Brain microvascular endothelial cell (primary cell): ENCODE data around the gene HRH3.

Experiments
- DNase-seq: peaks from one replicate; pipeline ENCODE4 v3.0.0-alpha.2; 2020
- H3K27ac ChIP-seq: fragments of 250-450 bp; sonication (Bioruptor Pico); 2 replicates; pipeline ENCODE4 v1.5.1; 2020; ENCODE audit warnings: mild to moderate bottlenecking, moderate library complexity
- H3K27me3 ChIP-seq: fragments of 250-450 bp; sonication (Bioruptor Pico); replicated peaks from 2 replicates; pipeline ENCODE4 v1.5.1; 2020; ENCODE audit warnings: mild to moderate bottlenecking
- H3K36me3 ChIP-seq: fragments of 250-450 bp; sonication (Bioruptor Pico); replicated peaks from 2 replicates; pipeline ENCODE4 v1.5.1; 2020; ENCODE audit warnings: mild to moderate bottlenecking
- H3K4me3 ChIP-seq: 2 replicates; pipeline ENCODE4 v1.5.1; 2011; ENCODE audit warnings: low read depth, mild to moderate bottlenecking, control low read depth, low read length, moderate library complexity
- in situ Hi-C: cut with HindIII; loops from 2 replicates; pipeline ENCODE4 v1.10.0; 2017; ENCODE audit warnings: low sequenced_read_pairs, low pct_ligation_motif_present
- TF ChIP-seq, protein P1 (sequence below): IDR thresholded peaks from 2 replicates; pipeline ENCODE4 v1.5.1; 2011; ENCODE audit warnings: low read depth, mild to moderate bottlenecking, moderate library complexity, low read length, control low read depth, inconsistent platforms; ENCODE audit errors: missing control alignments

Gene HRH3

GRCh38 chr20:62206388-62206775 lies 13.7 kb downstream of the HRH3 start:
- in situ Hi-C loops: no loop called here
- peaks cover 16% of the 10 kb centered on the region for H3K27me3 ChIP-seq
- DNase-seq: no peak
- TF ChIP-seq, protein P1, sequence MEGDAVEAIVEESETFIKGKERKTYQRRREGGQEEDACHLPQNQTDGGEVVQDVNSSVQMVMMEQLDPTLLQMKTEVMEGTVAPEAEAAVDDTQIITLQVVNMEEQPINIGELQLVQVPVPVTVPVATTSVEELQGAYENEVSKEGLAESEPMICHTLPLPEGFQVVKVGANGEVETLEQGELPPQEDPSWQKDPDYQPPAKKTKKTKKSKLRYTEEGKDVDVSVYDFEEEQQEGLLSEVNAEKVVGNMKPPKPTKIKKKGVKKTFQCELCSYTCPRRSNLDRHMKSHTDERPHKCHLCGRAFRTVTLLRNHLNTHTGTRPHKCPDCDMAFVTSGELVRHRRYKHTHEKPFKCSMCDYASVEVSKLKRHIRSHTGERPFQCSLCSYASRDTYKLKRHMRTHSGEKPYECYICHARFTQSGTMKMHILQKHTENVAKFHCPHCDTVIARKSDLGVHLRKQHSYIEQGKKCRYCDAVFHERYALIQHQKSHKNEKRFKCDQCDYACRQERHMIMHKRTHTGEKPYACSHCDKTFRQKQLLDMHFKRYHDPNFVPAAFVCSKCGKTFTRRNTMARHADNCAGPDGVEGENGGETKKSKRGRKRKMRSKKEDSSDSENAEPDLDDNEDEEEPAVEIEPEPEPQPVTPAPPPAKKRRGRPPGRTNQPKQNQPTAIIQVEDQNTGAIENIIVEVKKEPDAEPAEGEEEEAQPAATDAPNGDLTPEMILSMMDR: no peak
- peaks cover 4% of the 10 kb centered on the region for H3K36me3 ChIP-seq
- H3K4me3 ChIP-seq: no peak overlapping the region
- no peak overlapping the region for H3K27ac ChIP-seq

GRCh38 chr20:62205618-62206387 lies 14.3 kb downstream of the HRH3 start:
- no peak overlapping the region for H3K27ac ChIP-seq
- TF ChIP-seq, protein P1: no peak
- H3K36me3 ChIP-seq: peaks cover 10% of the 10 kb centered on the region
- in situ Hi-C loops: no loop called here
- no peak for DNase-seq
- H3K27me3 ChIP-seq: peaks cover 12% of the 10 kb centered on the region
- no peak overlapping the region for H3K4me3 ChIP-seq

GRCh38 chr20:62203378-62204030 lies 16.6 kb downstream of the HRH3 start:
- Histone ChIP-seq H3K36me3 (peaks cover 23% of the 10 kb centered on the region), H3K27me3 (no peaks in the 10 kb centered on the region), H3K27ac (no peak overlapping the region), H3K4me3 (no peak overlapping the region)
- DNase-seq: no peak
- TF ChIP-seq, protein P1: no peak
- in situ Hi-C loops: no loop called here

GRCh38 chr20:62202676-62203377 lies 17.3 kb downstream of the HRH3 start:
- in situ Hi-C loops: no loop called here
- Histone ChIP-seq H3K36me3 (peaks cover 30% of the 10 kb centered on the region), H3K27ac (no peak overlapping the region), H3K27me3 (no peaks in the 10 kb centered on the region), H3K4me3 (no peak overlapping the region)
- TF ChIP-seq, protein P1: no peak
- no peak for DNase-seq

GRCh38 chr20:62202083-62202395 lies 18.0 kb downstream of the HRH3 start:
- Histone ChIP-seq H3K27ac (no peak overlapping the region), H3K36me3 (peaks cover 33% of the 10 kb centered on the region)
- no peak for DNase-seq

More at GRCh38 chr20:62202083-62202395, 18.0 kb downstream of the HRH3 start:
- in situ Hi-C loops: no loop called here
- H3K27me3 ChIP-seq: no peaks in the 10 kb centered on the region
- no peak overlapping the region for H3K4me3 ChIP-seq
- TF ChIP-seq, protein P1: no peak
